ENCODE results near the gene TREM2.
"Not testable (repeated sequence)": the region's sequence is repeated elsewhere in the genome, so short reads cannot be mapped to it uniquely, and the experiment has no call there.

TREM2 gene

GRCh38 chr6:41155132-41155805 lies 7.6 kb downstream of the TREM2 start:
- DNase-seq (ENCODE audit: low read depth, low spot score) = no peak

GRCh38 chr6:41153992-41154625 lies 8.8 kb downstream of the TREM2 start, which contains the start of gene TREML1:
TREML1 (minus strand) TSS chr6:41154347; CDS start chr6:41154288, 59 bp downstream.
- peak; percentile 27 for DNase-seq (ENCODE audit: low read depth, low spot score)

GRCh38 chr6:41153451-41153850 lies 9.5 kb downstream of the TREM2 start:
- no peak for DNase-seq (ENCODE audit: low read depth, low spot score)

- DNase-seq (ENCODE audit: low read depth, low spot score) = no peak
Observed at GRCh38 chr6:41150671-41151070, 12.2 kb downstream of the TREM2 start.

- DNase-seq (ENCODE audit: low read depth, low spot score) = no peak
Observed at GRCh38 chr6:41147917-41148316, 15.0 kb downstream of the TREM2 start.

- DNase-seq (ENCODE audit: low read depth, low spot score) = no peak
Observed at GRCh38 chr6:41136911-41137310, 26.0 kb downstream of the TREM2 start.

- DNase-seq (ENCODE audit: low read depth, low spot score) = no peak
Observed at GRCh38 chr6:41135062-41135832, 27.7 kb downstream of the TREM2 start.

- DNase-seq (ENCODE audit: low read depth, low spot score) = peak; percentile 44
Observed at GRCh38 chr6:41132254-41132653, 30.7 kb downstream of the TREM2 start.

GRCh38 chr6:41125282-41125681 lies 37.6 kb downstream of the TREM2 start:
- no peak for DNase-seq (ENCODE audit: low read depth, low spot score)

GRCh38 chr6:41122918-41123317 lies 40.0 kb downstream of the TREM2 start:
- no peak for DNase-seq (ENCODE audit: low read depth, low spot score)

GRCh38 chr6:41122373-41122772 lies 40.5 kb downstream of the TREM2 start:
- no peak for DNase-seq (ENCODE audit: low read depth, low spot score)

GRCh38 chr6:41120058-41120457 lies 42.9 kb downstream of the TREM2 start:
- no peak for DNase-seq (ENCODE audit: low read depth, low spot score)

- DNase-seq (ENCODE audit: low read depth, low spot score) = no peak
Observed at GRCh38 chr6:41119508-41119907, 43.4 kb downstream of the TREM2 start.

GRCh38 chr6:41115027-41115426 lies 47.9 kb downstream of the TREM2 start:
- not testable (repeated sequence) for DNase-seq (ENCODE audit: low read depth, low spot score)

- DNase-seq (ENCODE audit: low read depth, low spot score) = peak; percentile 50
Observed at GRCh38 chr6:41111017-41111416, 51.9 kb downstream of the TREM2 start.

Measured in ELF-1 (cell line).